A673 (cell line): ENCODE measurements around the gene KRT74. TPM values are rescaled to one million over a fixed set of nuclear protein-coding genes. Genes with fewer than 3 reads are reported as not detected.

ENCODE experiments used
- BruUV-seq: library from RNA; stranded (reverse); fragments of 400-500 nt; replicated peaks from 2 replicates; lab custom pipeline; 2021; lab: Mats Ljungman, UMichigan
- CTCF ChIA-PET: fragments of 300-600 bp; sonication (Branson Sonifier 250); formaldehyde crosslinking; loops from one replicate; lab custom pipeline; 2022; ENCODE audit warnings: antibody characterized with exemption; lab: Charles Lee
- POLR2A ChIA-PET: fragments of 300-600 bp; sonication (Branson Sonifier 250); formaldehyde crosslinking; loops from one replicate; lab custom pipeline; 2022; ENCODE audit warnings: antibody characterized with exemption; ENCODE audit not compliant: low non-redundant PET; lab: Charles Lee
- DNase-seq: peaks from one replicate; pipeline ENCODE4 v3.0.0-alpha.2; 2015; ENCODE audit warnings: low spot score
- H3K27ac ChIP-seq: fragments of 200-600 bp; sonication (generic); 2 replicates; pipeline ENCODE4 v1.5.1; 2016; ENCODE audit warnings: mixed run types, low read depth, mild to moderate bottlenecking, mixed read lengths, antibody characterized with exemption, low read length; ENCODE audit not compliant: poor library complexity, severe bottlenecking
- H3K27me3 ChIP-seq: fragments of 200-600 bp; sonication (generic); replicated peaks from 2 replicates; pipeline ENCODE4 v1.6.1; 2017; ENCODE audit warnings: mixed run types, low read depth, mild to moderate bottlenecking, mixed read lengths, antibody characterized with exemption, low read length; ENCODE audit not compliant: insufficient read depth, poor library complexity
- H3K36me3 ChIP-seq: fragments of 200-600 bp; sonication (generic); 2 replicates; pipeline ENCODE4 v1.6.1; 2016; ENCODE audit warnings: mixed run types, mild to moderate bottlenecking, mixed read lengths, antibody characterized with exemption, low read length; ENCODE audit not compliant: insufficient read depth, poor library complexity, severe bottlenecking
- H3K4me1 ChIP-seq: fragments of 200-600 bp; sonication (generic); 2 replicates; pipeline ENCODE4 v1.6.1; 2017; ENCODE audit warnings: mixed run types, mild to moderate bottlenecking, mixed read lengths, antibody characterized with exemption, low read length; ENCODE audit not compliant: insufficient read depth, poor library complexity, severe bottlenecking
- H3K4me3 ChIP-seq: fragments of 200-600 bp; sonication (generic); 2 replicates; pipeline ENCODE4 v1.5.1; 2016; ENCODE audit warnings: low read depth, mixed run types, mild to moderate bottlenecking, mixed read lengths, low read length; ENCODE audit not compliant: poor library complexity, severe bottlenecking
- H3K9me3 ChIP-seq: fragments of 200-600 bp; sonication (generic); 2 replicates; pipeline ENCODE4 v1.6.1; 2016; ENCODE audit warnings: mixed run types, low read depth, mild to moderate bottlenecking, mixed read lengths, antibody characterized with exemption, low read length; ENCODE audit not compliant: poor library complexity, severe bottlenecking
- CTCF ChIP-seq: fragments of 300-800, 200-600 bp; sonication (generic); conservative IDR thresholded peaks from 2 replicates; pipeline ENCODE4 v1.5.1; 2017; ENCODE audit warnings: low read depth, mild to moderate bottlenecking, antibody characterized with exemption, low read length, moderate library complexity, mixed read lengths
- EZH2 ChIP-seq: fragments of 200-600 bp; sonication (generic); IDR thresholded peaks from 2 replicates; pipeline ENCODE4 v1.6.1; 2017; ENCODE audit warnings: borderline replicate concordance, low read depth, mild to moderate bottlenecking, mixed read lengths, antibody characterized with exemption, low read length; ENCODE audit not compliant: poor library complexity, severe bottlenecking
- intact Hi-C: fragments of 100-400 bp; cut with micrococcal nuclease; formaldehyde crosslinking; loops from one replicate; pipeline ENCODE4 v1.10.0; 2022; ENCODE audit not compliant: unreplicated experiment
- total RNA-seq: library from RNA; stranded (reverse); gene quantifications from 2 replicates; pipeline ENCODE4 v1.2.3, GENCODE V29; 2021

KRT74 gene
- total RNA-seq, 1 experiment from 2014 or later, result not detected

GRCh38 chr12:52580496-52580895, 6.9 kb upstream of the KRT74 start:
- no peaks in the 10 kb centered on the region for H3K4me1 ChIP-seq
- H3K9me3 ChIP-seq, result no peaks in the 10 kb centered on the region
- H3K4me3 ChIP-seq, result no peak overlapping the region
- intact Hi-C loops, result loop anchor here (5.0 to 10.0 kb wide), 2 partner anchors 402 to 426 kb away; no protein-coding TSS in a partner anchor
- BruUV-seq, result no TSS peak
- no peak overlapping the region for H3K27ac ChIP-seq
- H3K27me3 ChIP-seq, result no peaks in the 10 kb centered on the region
- POLR2A ChIA-PET, result no interaction called here
- no peak for TF ChIP-seq CTCF
- no peak for TF ChIP-seq EZH2
- no peak for DNase-seq
- H3K36me3 ChIP-seq, result no peaks in the 10 kb centered on the region
- CTCF ChIA-PET, result interaction anchor here (0.6 kb wide), 1 partner anchor 208 kb away, joined by 4 read pairs; no protein-coding TSS in a partner anchor

GRCh38 chr12:52579468-52580465, 6.1 kb upstream of the KRT74 start:
- no peak for TF ChIP-seq CTCF
- TF ChIP-seq EZH2, result no peak
- H3K27me3 ChIP-seq, result no peaks in the 10 kb centered on the region
- no peaks in the 10 kb centered on the region for H3K36me3 ChIP-seq
- no peaks in the 10 kb centered on the region for H3K4me1 ChIP-seq
- no peaks in the 10 kb centered on the region for H3K9me3 ChIP-seq
- ChIA-PET CTCF (interaction anchor here (0.6 to 1.0 kb wide), 2 partner anchors 207 to 291 kb away, joined by 4 read pairs; no protein-coding TSS in a partner anchor), POLR2A (no interaction called here)
- no peak overlapping the region for H3K27ac ChIP-seq
- no peak for DNase-seq
- intact Hi-C loops, result loop anchor here (5.0 to 10.0 kb wide), 2 partner anchors 403 to 425 kb away; no protein-coding TSS in a partner anchor
- no peak overlapping the region for H3K4me3 ChIP-seq
- no TSS peak for BruUV-seq

GRCh38 chr12:52578469-52578868, 4.8 kb upstream of the KRT74 start:
- intact Hi-C loops, result no loop called here
- Histone ChIP-seq H3K4me1 (no peaks in the 10 kb centered on the region), H3K27me3 (no peaks in the 10 kb centered on the region), H3K4me3 (no peak overlapping the region), H3K9me3 (no peaks in the 10 kb centered on the region), H3K36me3 (no peaks in the 10 kb centered on the region), H3K27ac (no peak overlapping the region)
- DNase-seq, result no peak
- ChIA-PET CTCF (interaction anchor here (0.6 to 1.0 kb wide), 2 partner anchors 292 to 297 kb away, joined by 3 to 4 read pairs; no protein-coding TSS in a partner anchor), POLR2A (no interaction called here)
- TF ChIP-seq CTCF (no peak), EZH2 (no peak)
- no TSS peak for BruUV-seq
